Glomerular endothelial cell (primary cell): ENCODE results near the gene TNS4. TPM values are rescaled to one million over a fixed set of nuclear protein-coding genes. Genes with fewer than 3 reads are reported as not detected.
A peak's percentile ranks its signal among the peaks of the same experiment; 100 is the strongest.

Source experiments
- DNase-seq: peaks from one replicate; pipeline ENCODE4 v3.0.0-alpha.2; 2011; ENCODE audit warnings: low read depth, low spot score; ENCODE audit errors: extremely low read depth
- total RNA-seq: library from RNA; depleted of rRNA; stranded (reverse); fragments of >200 nt; gene quantifications from 2 replicates; pipeline ENCODE4 v1.2.3, GENCODE V29; 2015

TNS4 gene
- total RNA-seq, 1 donor from 2014 or later: not detected

GRCh38 chr17:40536295-40537171 lies 35.1 kb upstream of the TNS4 start:
- peak; percentile 44 for DNase-seq

DNA sequence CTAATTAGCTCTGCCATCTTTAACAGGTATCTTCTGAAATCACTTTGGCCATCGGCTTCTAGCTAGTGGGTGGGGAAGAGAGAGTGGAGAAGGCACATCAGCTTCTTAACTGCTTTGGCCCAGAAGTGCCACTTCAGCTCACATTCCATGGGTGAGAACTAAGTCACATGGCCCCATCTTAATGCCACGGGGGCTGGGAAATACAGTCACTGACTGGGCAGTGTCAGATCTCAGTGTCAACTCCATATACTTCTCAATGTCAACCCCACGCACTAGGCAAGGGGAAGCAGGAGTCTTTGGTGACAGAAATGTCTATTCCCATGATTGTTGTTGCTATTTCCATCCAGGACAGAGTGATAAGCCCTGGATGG lies 34.5 kb upstream of the TNS4 start:
- no peak for DNase-seq

DNA sequence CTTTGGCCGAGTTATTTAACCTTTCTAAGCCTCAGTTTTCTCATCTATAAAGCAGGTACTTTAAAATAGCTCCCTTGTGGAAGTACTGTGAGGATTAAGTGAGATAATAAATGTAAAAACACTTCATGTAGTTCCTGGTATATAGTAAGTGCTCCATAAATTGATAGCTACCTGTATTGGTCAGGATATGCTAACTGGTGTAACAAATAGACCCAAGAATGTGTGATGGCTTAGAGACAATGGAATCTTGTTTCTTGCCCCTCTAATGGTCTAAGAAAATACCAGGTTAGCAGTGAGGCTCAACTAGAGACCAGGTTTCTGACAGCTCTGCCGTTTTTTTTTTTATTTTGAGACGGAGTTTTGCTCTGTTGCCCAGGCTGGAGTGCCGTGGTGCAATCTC lies 34.0 kb upstream of the TNS4 start:
- no peak for DNase-seq

- no peak for DNase-seq
Observed at GRCh38 chr17:40534371-40535189, 33.2 kb upstream of the TNS4 start.

GRCh38 chr17:40533896-40534295 lies 32.5 kb upstream of the TNS4 start:
- DNase-seq: no peak

GRCh38 chr17:40532520-40533253 lies 31.3 kb upstream of the TNS4 start:
- peak; percentile 63 for DNase-seq

- no peak for DNase-seq
Observed at GRCh38 chr17:40531051-40531991, 29.9 kb upstream of the TNS4 start.

GRCh38 chr17:40530531-40530994 lies 29.1 kb upstream of the TNS4 start:
- no peak for DNase-seq

DNA sequence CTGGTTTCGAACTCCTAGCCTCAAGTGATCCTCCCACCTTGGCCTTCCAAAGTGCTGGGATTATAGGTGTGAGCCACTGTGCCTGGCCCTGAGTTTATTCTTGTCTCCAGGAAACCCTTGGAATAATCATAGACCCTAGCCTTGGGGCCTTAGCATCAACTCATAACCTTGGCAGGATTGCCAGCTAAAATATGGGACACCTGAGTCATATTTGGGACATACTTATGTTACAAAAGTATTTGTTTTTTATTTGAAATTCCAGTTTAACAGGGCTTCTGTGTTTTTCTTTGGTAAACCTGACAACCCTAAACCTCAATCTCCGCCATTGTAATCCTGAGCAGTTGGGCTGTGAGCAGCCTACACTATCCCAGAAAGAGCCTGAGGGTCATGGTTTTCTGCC lies 28.6 kb upstream of the TNS4 start:
- no peak for DNase-seq

GRCh38 chr17:40528692-40529417 lies 27.4 kb upstream of the TNS4 start:
- no peak for DNase-seq

GRCh38 chr17:40526668-40527067 lies 25.2 kb upstream of the TNS4 start:
- DNase-seq: no peak

- DNase-seq: no peak
Observed at GRCh38 chr17:40525294-40525693, 23.9 kb upstream of the TNS4 start.

DNA sequence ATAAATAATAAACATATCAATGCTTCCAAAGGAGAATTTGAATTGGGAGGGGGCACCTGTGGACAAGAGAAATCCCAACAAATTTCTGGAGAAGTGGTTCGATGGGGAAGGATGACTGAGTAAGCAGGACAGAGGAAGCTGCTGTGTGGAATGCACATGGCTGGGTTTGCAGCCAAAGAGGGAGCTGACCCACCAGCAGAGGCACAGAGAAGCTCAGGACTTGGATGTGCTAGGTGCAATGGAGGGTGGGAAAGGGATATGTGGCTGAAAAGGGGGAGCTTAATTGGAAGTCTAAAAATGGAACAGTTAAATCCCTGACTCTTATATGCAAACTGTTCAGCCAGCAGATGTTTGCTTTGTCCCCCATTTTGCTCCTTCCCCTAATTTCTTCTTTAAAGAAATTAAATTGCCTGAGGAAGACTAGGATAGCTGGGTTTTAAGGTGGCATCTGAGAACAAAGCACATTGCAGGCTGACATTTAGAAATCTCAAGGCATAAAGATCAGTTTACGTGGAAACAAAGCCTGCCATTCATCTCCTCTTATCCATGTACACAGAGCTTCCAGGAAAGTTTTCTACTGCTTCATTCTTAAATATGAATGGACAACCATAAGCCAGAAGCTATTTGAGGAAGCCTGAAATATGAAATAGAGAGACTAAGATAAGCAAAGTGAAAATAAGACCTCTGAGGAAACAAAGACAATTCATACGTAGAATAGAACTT lies 23.0 kb upstream of the TNS4 start:
- DNase-seq: no peak

- no peak for DNase-seq
Observed at GRCh38 chr17:40522961-40523310, 21.5 kb upstream of the TNS4 start.

DNA sequence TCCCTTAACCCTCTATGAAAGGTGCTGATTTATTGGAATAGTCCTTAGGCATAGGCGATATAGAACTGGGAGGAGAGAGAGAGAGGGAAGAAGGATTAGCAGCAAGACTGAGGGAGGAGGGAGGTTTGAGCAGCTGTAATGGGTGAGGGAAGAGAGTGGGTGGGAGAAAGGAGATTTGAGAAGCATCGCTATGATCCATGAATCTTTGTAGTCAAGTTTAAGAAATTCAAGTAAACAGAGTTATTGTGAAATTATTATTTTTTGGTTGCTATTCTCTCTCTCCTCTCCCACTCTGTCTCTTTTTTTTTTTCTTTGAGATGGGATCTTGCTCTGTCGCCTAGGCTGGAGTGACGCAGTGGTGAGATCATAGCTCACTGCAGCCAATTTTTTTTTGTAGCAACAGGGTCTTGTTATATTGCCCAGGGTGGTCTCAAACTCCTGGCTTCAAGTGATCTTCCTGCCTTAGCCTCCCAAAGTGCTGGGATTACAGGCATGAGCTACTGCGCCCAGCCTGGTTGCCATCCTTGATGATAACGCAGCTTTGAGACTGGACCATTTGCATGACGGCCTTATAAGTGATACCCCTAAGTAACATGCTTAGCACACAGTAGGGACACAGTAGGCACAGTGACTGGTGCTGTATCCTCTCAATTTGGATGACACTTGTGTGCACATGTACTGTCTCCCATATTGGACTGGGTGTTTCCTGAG lies 21.0 kb upstream of the TNS4 start:
- DNase-seq: no peak

GRCh38 chr17:40520991-40521453 lies 19.6 kb upstream of the TNS4 start:
- no peak for DNase-seq

DNA sequence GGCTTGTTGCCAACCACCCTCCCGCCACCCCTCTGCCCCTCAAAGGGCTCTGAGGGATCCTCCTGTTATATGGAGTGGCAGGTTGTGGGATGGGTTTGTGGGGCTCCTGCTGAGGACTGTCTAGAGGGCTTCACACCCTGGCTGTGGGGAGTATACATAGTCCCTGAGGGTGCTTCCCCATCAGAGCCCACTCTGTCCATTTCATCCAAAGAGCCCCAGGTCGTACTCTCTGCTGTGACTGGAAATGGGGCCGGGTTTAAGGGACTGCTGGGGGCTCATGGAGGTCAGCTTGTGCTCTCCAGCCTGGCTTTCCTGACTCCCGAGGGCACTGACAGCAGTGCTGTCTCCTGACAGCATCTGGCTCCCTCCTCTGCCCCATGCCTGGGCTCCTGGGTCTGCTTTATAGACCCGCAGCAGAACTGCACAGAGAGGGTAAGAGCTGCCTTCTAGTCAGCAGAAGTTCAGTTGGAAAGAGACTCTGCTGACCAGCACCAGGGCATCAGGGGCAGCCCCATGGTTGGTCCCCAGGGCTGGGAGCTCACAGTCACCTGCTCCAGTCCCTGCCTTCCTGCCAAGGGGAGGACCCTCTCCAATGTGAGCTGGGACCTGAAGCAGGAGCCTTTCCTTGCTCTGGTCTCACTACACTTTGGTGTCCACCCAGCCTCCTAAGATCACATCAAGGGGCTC lies 17.8 kb upstream of the TNS4 start:
- no peak for DNase-seq
